Measurements from ENCODE around the gene CCDC200. TPM values are rescaled to one million over a fixed set of nuclear protein-coding genes. Genes with fewer than 3 reads are reported as not detected.

The CCDC200 gene
- total and polyA plus RNA-seq, 2 of the 13 experiments (the other 11 are each of a cell fraction or from before 2014, with no cell fraction given) = not detected

DNA sequence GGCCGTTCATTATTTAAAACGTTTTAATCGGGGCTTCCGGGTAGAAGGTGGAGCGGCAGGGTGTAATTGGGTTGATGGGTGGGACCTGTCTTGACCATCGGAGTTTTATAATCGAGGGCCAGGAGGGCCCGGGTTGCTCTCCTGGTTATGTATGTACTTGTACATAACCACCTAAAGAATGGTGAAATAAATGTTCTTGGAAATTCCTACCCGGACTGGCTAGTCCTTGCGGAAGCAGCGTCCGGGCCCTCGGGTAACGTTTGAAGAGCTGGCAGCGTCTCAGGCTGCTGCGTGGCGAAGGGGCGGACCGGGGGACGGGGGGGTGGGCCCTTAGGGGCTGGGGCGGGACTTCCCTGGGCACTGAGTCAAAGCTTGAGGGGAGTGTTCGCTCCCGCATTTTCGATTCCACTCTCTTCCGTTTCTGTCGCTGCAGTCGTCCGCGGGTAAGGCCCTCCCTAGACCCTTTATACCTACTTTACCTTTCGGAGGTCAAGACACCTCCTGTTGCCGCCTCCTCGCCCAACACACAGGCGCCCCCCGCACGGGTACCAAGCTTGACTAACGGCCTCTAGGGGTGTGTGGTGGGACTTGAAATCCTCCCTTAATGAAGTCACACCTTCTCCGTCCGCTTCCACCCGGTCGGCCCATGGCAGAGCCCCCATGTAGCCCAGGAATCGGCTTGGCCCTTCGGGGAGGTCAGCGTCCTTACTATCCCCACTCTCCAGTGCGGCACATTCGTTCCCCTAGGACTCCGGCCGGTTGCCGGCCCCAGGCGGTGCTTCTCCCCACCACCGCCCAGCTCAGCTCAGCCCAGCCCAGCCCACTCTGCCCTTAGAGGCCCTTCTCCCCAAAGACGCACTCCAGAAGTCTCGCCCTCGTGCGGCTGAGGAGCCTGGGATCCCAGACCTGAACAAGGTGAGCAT lies 16.7 kb downstream of the CCDC200 start, which contains the start of gene TMEM106A (continued):
- TF ChIP-seq, protein P1, sequence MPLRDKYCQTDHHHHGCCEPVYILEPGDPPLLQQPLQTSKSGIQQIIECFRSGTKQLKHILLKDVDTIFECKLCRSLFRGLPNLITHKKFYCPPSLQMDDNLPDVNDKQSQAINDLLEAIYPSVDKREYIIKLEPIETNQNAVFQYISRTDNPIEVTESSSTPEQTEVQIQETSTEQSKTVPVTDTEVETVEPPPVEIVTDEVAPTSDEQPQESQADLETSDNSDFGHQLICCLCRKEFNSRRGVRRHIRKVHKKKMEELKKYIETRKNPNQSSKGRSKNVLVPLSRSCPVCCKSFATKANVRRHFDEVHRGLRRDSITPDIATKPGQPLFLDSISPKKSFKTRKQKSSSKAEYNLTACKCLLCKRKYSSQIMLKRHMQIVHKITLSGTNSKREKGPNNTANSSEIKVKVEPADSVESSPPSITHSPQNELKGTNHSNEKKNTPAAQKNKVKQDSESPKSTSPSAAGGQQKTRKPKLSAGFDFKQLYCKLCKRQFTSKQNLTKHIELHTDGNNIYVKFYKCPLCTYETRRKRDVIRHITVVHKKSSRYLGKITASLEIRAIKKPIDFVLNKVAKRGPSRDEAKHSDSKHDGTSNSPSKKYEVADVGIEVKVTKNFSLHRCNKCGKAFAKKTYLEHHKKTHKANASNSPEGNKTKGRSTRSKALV (CRISPR knock-in tag; IDR thresholded peaks at IDR 0.05) = 0 out of 2 replicates have a peak, but pooled peaks have one; percentile 19
- no peak for TF ChIP-seq SP140L (CRISPR knock-in tag; IDR thresholded peaks at IDR 0.05; ENCODE audit: borderline replicate concordance)
- no peak for TF ChIP-seq MEIS2 (CRISPR knock-in tag; IDR thresholded peaks at IDR 0.05)
- peak; percentile 55; the same call in 1 of the 2 replicates for TF ChIP-seq RFXAP (CRISPR knock-in tag; IDR thresholded peaks at IDR 0.05; ENCODE audit: borderline replicate concordance)
- peak; percentile 81; the same call in 1 of the 2 replicates for TF ChIP-seq AKAP8 (CRISPR knock-in tag; IDR thresholded peaks at IDR 0.05)
- TF ChIP-seq, protein P2, sequence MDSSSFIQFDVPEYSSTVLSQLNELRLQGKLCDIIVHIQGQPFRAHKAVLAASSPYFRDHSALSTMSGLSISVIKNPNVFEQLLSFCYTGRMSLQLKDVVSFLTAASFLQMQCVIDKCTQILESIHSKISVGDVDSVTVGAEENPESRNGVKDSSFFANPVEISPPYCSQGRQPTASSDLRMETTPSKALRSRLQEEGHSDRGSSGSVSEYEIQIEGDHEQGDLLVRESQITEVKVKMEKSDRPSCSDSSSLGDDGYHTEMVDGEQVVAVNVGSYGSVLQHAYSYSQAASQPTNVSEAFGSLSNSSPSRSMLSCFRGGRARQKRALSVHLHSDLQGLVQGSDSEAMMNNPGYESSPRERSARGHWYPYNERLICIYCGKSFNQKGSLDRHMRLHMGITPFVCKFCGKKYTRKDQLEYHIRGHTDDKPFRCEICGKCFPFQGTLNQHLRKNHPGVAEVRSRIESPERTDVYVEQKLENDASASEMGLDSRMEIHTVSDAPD (CRISPR knock-in tag; IDR thresholded peaks at IDR 0.05) = 0 out of 2 replicates have a peak, but pooled peaks have one; percentile 54
- TF ChIP-seq, protein P3, sequence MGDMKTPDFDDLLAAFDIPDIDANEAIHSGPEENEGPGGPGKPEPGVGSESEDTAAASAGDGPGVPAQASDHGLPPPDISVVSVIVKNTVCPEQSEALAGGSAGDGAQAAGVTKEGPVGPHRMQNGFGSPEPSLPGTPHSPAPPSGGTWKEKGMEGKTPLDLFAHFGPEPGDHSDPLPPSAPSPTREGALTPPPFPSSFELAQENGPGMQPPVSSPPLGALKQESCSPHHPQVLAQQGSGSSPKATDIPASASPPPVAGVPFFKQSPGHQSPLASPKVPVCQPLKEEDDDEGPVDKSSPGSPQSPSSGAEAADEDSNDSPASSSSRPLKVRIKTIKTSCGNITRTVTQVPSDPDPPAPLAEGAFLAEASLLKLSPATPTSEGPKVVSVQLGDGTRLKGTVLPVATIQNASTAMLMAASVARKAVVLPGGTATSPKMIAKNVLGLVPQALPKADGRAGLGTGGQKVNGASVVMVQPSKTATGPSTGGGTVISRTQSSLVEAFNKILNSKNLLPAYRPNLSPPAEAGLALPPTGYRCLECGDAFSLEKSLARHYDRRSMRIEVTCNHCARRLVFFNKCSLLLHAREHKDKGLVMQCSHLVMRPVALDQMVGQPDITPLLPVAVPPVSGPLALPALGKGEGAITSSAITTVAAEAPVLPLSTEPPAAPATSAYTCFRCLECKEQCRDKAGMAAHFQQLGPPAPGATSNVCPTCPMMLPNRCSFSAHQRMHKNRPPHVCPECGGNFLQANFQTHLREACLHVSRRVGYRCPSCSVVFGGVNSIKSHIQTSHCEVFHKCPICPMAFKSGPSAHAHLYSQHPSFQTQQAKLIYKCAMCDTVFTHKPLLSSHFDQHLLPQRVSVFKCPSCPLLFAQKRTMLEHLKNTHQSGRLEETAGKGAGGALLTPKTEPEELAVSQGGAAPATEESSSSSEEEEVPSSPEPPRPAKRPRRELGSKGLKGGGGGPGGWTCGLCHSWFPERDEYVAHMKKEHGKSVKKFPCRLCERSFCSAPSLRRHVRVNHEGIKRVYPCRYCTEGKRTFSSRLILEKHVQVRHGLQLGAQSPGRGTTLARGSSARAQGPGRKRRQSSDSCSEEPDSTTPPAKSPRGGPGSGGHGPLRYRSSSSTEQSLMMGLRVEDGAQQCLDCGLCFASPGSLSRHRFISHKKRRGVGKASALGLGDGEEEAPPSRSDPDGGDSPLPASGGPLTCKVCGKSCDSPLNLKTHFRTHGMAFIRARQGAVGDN (CRISPR knock-in tag; IDR thresholded peaks at IDR 0.05) = peak; percentile 96
- TF ChIP-seq ZNF788 (CRISPR knock-in tag; IDR thresholded peaks at IDR 0.05; ENCODE audit: borderline replicate concordance) = peak; percentile 36; the same call in 1 of the 2 replicates
- no peak for TF ChIP-seq GPN1 (CRISPR knock-in tag; IDR thresholded peaks at IDR 0.05; ENCODE audit: borderline replicate concordance)
- no peak for TF ChIP-seq ZNF652 (CRISPR knock-in tag; IDR thresholded peaks at IDR 0.05; ENCODE audit: borderline replicate concordance, low read depth)
- no peak for TF ChIP-seq ZNF589 (CRISPR knock-in tag; conservative IDR thresholded peaks at IDR 0.05)
- TF ChIP-seq ZNF558 (CRISPR knock-in tag; IDR thresholded peaks at IDR 0.05; ENCODE audit: borderline replicate concordance) = 0 out of 2 replicates have a peak, but pooled peaks have one; percentile 1
- TF ChIP-seq ZNF496 (CRISPR knock-in tag; IDR thresholded peaks at IDR 0.05; ENCODE audit: insufficient replicate concordance) = no peak
- no peak for TF ChIP-seq FOXK1 (CRISPR knock-in tag; IDR thresholded peaks at IDR 0.05; ENCODE audit: borderline replicate concordance, low read depth)
- no peak for TF ChIP-seq ZFYVE20 (CRISPR knock-in tag; IDR thresholded peaks at IDR 0.05; ENCODE audit: borderline replicate concordance, low read depth)
- no peak for TF ChIP-seq CBX2 (IDR thresholded peaks at IDR 0.05; ENCODE audit: low read depth, low read length)
- 0 out of 2 replicates have a peak, but pooled peaks have one; percentile 27 for TF ChIP-seq CBX2 (CRISPR knock-in tag; IDR thresholded peaks at IDR 0.05; ENCODE audit: low read depth)
- TF ChIP-seq ZNF619 (CRISPR knock-in tag; IDR thresholded peaks at IDR 0.05) = 0 out of 2 replicates have a peak, but pooled peaks have one; percentile 78
- TF ChIP-seq ZNF766 (CRISPR knock-in tag; IDR thresholded peaks at IDR 0.05; ENCODE audit: borderline replicate concordance) = no peak
- TF ChIP-seq ZNF550 (CRISPR knock-in tag; IDR thresholded peaks at IDR 0.05; ENCODE audit: borderline replicate concordance) = 0 out of 2 replicates have a peak, but pooled peaks have one; percentile 82
- TF ChIP-seq ZNF251 (CRISPR knock-in tag; IDR thresholded peaks at IDR 0.05) = no peak

Measured in HepG2 (cell line).